GM12865 (cell line): ENCODE data around the gene CSNK1G2.

Experiments
- DNase-seq: peaks from one replicate; pipeline ENCODE4 v3.0.0; 2010; ENCODE audit warnings: low read depth
- H3K4me3 ChIP-seq: 2 replicates; pipeline ENCODE4 v1.5.1; 2011; ENCODE audit warnings: mild to moderate bottlenecking, low read depth, low read length, control low read depth
- TF ChIP-seq, protein P1 (sequence below): IDR thresholded peaks from 2 replicates; pipeline ENCODE4 v1.5.1; 2011; ENCODE audit warnings: low read length, control low read depth, low read depth, inconsistent platforms; ENCODE audit not compliant: insufficient read depth; ENCODE audit errors: missing control alignments

CSNK1G2 gene

DNA sequence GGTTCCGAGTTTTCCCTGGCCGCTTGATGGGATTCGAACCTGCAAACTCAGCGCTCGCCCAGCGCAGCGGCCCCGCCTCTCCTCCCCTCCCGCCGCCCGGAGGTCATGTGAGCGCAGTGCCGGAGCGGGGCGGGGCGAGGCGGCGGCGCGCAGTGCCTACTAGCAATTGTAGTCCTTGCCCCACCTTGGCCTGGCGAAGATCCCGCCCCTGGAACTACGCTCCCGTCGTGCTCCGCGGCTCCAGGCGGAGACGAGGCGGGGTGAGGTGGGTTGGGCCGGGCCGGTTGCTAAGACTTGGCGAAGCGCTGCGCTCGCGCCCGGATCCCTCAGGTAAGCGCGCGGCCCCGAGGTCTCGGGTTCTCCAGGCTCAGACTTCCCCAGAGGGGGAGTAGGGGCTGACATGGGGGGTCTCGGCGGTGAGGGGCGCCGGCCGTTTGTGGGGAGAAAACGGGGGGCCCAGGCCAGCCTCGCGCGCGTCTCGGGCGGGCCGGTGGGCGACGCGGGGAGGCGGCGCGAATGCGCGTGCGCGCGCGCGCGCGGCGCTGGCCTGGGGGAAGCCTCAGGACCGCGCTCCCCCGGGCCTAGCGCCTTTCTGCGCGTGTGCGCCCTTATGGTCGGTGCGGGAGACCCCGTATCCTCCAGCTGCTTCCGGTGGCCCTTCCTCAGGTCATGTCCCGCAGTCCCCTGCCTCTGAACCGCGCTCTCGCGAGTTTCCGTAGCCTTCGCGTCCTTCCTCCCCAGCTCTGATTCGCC lies 35.7 kb upstream of the CSNK1G2 start, which contains the start of the genes ADAT3 and SCAMP4:
Gene ADAT3 (plus strand): TSS at position 290 of the 753 bp plus-strand sequence. CDS start 6,649 bp downstream, outside the sequence.
Gene SCAMP4 (plus strand): TSS at position 290 of the 753 bp plus-strand sequence. CDS start 9,621 bp downstream, outside the sequence.
- TF ChIP-seq, protein P1, sequence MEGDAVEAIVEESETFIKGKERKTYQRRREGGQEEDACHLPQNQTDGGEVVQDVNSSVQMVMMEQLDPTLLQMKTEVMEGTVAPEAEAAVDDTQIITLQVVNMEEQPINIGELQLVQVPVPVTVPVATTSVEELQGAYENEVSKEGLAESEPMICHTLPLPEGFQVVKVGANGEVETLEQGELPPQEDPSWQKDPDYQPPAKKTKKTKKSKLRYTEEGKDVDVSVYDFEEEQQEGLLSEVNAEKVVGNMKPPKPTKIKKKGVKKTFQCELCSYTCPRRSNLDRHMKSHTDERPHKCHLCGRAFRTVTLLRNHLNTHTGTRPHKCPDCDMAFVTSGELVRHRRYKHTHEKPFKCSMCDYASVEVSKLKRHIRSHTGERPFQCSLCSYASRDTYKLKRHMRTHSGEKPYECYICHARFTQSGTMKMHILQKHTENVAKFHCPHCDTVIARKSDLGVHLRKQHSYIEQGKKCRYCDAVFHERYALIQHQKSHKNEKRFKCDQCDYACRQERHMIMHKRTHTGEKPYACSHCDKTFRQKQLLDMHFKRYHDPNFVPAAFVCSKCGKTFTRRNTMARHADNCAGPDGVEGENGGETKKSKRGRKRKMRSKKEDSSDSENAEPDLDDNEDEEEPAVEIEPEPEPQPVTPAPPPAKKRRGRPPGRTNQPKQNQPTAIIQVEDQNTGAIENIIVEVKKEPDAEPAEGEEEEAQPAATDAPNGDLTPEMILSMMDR = no peak
- H3K4me3 ChIP-seq = peak within 1 kb of the TSS; percentile 68
- DNase-seq = peak; percentile 100

DNA sequence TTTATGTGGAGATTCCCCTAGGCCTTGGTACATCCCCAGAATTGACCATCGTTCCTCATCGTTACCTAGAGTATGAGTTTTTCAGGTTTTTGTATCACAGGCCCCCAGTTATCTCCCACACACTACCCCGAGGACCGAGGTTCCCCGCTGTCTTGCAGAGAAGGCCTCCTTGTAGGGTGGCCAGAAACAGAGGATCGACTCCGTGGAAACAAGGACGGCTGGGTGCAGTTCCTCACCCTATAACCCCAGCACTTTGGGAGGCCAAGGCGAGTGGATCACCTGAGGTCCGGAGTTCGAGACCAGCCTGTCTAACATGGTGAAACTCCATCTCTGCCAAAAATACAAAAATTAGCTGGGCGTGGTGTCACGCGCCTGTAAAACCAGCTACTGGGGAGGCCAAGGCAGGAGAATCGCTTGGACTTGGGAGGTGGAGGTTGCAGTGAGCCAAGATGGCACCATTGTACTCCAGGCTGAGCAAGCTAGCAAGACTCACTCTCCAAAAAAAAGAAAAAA lies 35.1 kb upstream of the CSNK1G2 start:
- TF ChIP-seq, protein P1 = no peak
- no peak for DNase-seq
- H3K4me3 ChIP-seq = peak overlapping the region; percentile 68

DNA sequence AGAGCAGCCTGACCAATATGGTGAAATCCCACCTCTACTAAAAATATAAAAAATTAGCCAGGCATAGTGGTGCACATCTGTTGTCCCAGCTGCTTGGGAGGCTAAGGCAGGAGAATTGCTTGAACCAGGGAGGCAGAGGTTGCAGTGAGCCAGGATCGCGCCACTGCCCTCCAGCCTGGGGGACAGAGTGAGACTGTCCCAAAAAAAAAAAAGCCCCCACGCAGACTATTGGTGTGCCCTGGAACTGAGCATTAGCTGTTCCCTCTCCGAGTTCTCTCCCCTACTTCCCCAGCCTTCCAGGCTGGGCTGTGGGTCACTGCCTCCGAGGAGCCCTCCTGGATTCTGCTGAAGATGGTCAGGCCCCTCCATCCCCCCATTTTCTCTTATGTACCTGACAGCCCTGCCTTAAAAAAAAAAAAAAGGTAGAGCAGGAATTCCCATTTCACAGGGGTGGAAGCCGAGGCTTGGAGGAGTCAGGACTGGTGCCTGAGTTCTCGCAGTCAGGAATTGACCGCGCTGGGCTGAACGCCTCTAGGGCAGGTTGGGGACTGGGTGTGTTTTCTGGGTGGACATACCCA lies 33.9 kb upstream of the CSNK1G2 start:
- no peak overlapping the region for H3K4me3 ChIP-seq
- DNase-seq = peak; percentile 0
- TF ChIP-seq, protein P1 = no peak

DNA sequence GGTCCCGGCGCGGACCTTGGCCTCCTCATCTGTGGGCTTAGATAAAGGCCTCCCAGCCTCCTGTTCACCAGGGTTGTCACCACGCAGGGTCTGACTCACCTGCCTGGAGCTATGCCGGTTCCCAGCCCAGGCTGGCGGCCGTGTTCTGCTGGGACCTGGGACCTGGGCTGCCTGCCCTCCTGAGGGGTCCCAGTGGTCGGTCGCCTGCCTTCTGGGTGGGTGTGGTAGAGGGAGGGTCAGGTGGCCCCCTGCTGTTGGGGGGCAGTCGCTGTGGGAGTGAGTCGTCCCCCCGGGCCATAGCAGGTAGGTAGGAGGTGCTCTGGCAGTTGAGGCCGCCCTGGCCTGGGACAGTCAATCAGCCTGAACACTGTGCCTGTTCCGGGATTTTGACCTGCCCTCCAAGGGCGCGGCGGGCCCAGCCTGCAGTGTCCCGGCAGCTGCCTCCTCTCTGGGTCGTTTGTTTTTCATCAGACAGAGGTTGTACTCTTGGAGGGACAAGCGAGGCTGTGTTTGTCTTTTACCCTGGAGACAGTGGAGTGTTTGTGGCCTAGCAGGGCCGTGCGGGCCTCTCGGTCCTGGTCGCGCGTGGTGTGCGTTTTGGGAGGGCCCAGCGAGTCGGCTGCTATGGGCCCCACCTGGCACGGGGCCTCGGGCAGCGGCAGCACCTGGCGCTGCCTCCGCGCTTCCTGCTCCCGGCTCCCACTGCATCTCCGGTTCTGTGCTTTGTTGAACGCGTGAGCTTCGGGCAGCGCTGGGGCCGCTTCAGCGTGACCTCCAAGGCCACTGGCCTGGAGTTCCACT lies 33.2 kb upstream of the CSNK1G2 start:
- H3K4me3 ChIP-seq = no peak overlapping the region
- DNase-seq = peak; percentile 1
- TF ChIP-seq, protein P1 = no peak

DNA sequence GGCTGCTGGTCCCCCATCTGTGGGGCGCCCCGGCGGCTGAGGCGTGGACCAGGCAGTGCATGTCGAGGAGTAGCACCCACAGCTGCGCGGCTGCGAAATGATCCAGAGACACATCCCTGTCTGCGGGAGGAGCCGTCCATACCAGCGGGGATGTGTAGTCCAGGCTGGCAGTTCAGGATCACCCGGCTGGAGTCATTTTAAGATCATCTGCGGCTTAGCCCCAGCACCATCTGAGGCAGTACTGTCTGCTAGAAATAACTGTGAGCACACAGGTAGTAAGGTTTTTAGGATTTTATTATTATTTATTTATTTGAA lies 32.7 kb upstream of the CSNK1G2 start:
- no peak overlapping the region for H3K4me3 ChIP-seq
- no peak for DNase-seq
- TF ChIP-seq, protein P1 = no peak

DNA sequence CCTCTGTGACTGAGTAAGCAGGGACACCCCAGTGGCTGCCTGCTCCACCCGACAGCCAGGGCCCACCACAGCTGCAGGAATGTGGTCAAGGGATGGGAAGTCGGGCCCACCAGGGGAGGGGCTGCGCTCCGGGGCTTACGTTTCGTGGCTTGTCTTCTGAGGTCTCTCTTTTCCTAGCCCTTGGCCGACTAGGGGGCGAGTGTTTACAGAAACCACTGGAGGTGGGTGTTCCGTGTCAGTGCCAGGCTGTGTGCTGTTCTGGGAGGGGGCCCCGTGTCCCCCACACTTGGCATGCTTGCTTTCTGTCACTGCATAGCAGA lies 31.3 kb upstream of the CSNK1G2 start:
- TF ChIP-seq, protein P1 = no peak
- DNase-seq = no peak
- H3K4me3 ChIP-seq = no peak overlapping the region
